GM18861 (cell line): ENCODE data around the gene FOLR3.
"Not testable (repeated sequence)": the region's sequence is repeated elsewhere in the genome, so short reads cannot be mapped to it uniquely, and the experiment has no call there.

Source experiments
- ATAC-seq: cut with Tn5 transposase; IDR thresholded peaks from one replicate; pipeline ENCODE4 v1.9.1; 2021; ENCODE audit not compliant: unreplicated experiment

FOLR3 gene

GRCh38 chr11:72162891-72163492, 27.5 kb downstream of the FOLR3 start:
- ATAC-seq, result no peak

- not testable (repeated sequence) for ATAC-seq
Observed at GRCh38 chr11:72164187-72164586, 28.7 kb downstream of the FOLR3 start.

- not testable (repeated sequence) for ATAC-seq
Observed at GRCh38 chr11:72169046-72169555, 33.6 kb downstream of the FOLR3 start.

- not testable (repeated sequence) for ATAC-seq
Observed at GRCh38 chr11:72169754-72170153, 34.2 kb downstream of the FOLR3 start.

GRCh38 chr11:72172043-72172442, 36.5 kb downstream of the FOLR3 start:
- not testable (repeated sequence) for ATAC-seq

GRCh38 chr11:72173291-72173690, 37.8 kb downstream of the FOLR3 start:
- ATAC-seq, result no peak

- no peak for ATAC-seq
Observed at GRCh38 chr11:72174302-72175070, 39.0 kb downstream of the FOLR3 start.

- no peak for ATAC-seq
Observed at GRCh38 chr11:72177656-72178055, 42.1 kb downstream of the FOLR3 start.

GRCh38 chr11:72179049-72179803, 43.7 kb downstream of the FOLR3 start:
- no peak for ATAC-seq

GRCh38 chr11:72179804-72180396, 44.4 kb downstream of the FOLR3 start:
- no peak for ATAC-seq

- not testable (repeated sequence) for ATAC-seq
Observed at GRCh38 chr11:72180892-72181552, 45.5 kb downstream of the FOLR3 start.

- ATAC-seq, result not testable (repeated sequence)
Observed at GRCh38 chr11:72181553-72181958, 46.0 kb downstream of the FOLR3 start.

GRCh38 chr11:72188267-72188666, 52.7 kb downstream of the FOLR3 start:
- ATAC-seq, result no peak
